HG03442 (cell line): ENCODE results near the gene ROPN1.
"Not testable (repeated sequence)": the region's sequence is repeated elsewhere in the genome, so short reads cannot be mapped to it uniquely, and the experiment has no call there.

Experiments
- ATAC-seq: cut with Tn5 transposase; IDR thresholded peaks from one replicate; pipeline ENCODE4 v1.9.1; 2021; ENCODE audit warnings: mild to moderate bottlenecking, moderate library complexity; ENCODE audit not compliant: unreplicated experiment

The ROPN1 gene

DNA sequence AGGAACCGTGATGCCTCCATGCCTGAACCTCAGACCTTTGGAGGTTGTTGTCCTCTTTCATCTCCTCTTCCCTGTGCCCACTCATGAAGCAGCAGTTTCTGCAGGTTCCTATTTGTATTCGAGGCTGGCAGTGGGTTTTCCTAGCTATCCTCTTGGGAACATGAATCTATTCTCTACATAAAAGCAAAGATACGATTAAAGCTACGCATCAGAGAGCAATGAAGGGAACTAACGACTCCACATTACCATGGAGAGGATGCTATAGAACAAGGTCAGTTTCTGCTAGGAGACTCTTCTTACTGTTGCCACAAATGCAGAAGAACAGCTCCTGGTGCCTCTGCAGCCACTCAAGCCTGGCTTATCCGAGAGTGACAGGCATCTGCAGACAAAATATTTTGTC, 9.4 kb upstream of the ROPN1 start:
- ATAC-seq: not testable (repeated sequence)

DNA sequence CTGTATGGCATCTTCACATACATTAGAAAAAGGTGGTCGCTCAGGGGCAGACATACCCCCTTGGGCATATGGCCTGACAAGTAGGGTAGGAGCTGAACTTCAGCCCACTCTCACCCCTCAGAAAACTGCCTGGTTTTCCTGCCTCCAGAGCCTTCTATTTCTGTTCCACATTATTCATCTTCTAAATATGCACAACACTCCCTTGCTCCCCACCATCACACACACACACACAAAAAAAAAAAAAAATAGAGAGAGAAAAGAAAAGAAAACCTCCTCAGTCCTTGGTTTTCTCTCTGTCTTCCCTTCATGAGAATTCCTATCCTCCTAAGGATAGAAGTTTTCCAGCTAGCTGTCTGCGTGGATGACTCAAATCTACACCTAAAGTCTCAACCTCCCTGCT, 5.6 kb upstream of the ROPN1 start:
- no peak for ATAC-seq

DNA sequence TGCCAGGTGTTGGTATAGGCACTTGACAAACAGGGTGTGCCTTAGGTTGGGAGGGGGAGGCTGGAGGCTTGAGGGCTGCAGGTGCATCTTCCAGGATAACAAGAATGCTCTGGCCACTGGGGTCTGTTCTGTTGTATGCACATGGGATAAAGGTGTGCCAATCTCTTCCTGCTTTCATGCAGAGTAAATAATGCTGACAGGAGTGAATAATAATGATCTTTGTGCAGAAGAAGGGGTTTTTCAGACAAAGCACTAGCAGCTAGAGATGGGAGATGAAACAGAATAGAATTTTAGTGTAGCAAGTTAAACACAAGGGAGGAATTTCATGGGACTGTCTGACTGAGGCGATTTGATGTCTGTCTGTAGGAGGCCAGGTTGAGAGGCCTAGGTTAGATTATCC, 1.9 kb upstream of the ROPN1 start:
- ATAC-seq: no peak

DNA sequence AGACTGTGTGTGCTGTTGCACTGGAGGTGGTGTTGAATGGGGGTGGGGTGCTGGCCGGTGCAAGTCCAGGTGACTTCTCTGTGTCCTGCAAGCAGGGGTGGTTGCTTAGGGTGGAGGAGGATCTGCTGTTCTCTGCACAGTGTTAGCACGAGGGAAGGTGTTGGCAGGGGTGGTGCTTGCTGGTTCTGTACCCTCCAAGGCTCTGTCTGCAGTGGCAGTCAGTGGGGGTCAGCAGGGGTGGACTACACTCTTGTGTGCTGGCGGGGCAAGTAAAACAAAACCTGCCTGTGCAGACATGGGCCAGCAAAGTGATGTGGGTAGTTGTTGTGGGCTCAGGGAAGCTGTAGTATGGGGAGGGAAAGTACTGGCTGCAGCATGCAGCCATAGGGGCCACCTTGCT, 5.5 kb downstream of the ROPN1 start:
- no peak for ATAC-seq

DNA sequence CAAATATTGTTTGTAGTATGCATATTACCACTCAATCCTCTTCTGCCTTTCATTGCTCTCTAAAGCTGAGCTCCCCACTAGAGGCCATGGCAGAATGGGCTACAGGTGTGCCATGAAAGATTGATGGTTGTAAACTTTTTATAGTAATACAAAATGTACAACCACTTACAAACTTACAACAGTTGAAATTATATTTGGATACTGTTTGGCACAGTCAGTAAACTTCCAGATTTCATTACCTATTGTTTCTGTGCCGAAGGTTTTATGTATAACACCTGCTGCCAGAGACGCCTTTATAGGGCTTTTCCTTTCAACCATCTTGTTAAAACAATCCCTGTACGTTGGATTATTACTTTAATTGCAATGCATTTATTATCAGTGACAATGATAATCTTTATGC, 7.0 kb downstream of the ROPN1 start:
- ATAC-seq: no peak

DNA sequence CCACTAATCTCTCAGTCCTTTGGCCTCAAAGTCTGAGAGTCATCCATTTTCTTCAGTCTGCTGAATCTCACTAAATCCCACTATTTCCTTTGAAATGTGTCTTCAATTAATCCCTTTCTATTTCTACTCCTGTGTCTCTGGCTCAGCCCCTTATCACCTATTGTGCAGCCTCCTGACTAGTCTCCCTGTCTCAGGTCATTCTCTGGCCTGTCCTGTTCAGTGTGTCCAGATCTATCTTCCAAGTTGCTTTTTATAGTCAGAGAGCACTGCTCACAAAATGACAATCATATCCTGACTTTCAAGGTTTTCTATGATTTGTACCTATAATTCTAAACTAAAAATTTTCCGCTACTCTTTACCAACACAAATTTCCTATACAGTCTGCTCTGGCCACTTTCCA, 7.6 kb downstream of the ROPN1 start:
- ATAC-seq: no peak

DNA sequence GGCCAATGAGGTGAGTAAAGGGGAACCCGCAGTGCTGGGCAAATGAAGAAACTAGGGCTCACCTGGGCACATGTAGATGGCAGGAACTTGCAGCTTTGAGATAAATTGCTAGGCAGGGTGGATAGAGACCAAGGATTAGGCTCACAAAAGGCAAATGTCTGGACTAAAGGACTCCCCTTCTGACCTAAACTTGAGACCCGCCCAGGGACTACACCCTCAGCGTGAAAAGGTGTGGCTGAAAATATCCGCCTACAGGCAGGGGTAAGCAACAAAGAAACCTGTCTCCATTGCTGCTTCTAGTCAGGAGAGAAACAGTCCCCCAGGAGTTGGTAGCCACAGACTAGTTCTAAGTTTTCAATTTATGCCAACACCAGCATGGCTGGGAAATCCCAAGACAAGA, 10.6 kb downstream of the ROPN1 start:
- not testable (repeated sequence) for ATAC-seq

DNA sequence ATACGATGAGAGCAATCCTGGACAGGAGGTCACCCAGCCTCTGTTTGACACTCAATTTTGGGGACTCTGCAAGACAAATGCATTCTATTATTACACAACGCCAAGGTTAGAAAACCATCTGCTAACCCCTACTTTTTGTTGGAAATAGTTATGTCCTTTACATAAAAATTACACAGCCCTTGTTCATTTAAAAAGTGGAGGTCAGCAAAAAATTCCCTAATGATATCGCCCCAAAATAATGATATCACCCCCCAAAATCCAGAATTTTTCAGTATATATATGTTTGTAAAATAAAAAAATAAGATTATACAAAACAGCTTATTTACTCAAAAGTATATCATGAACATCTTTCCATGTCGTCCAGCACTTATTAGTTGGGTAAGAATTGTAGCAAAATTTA, 11.4 kb downstream of the ROPN1 start:
- ATAC-seq: no peak

DNA sequence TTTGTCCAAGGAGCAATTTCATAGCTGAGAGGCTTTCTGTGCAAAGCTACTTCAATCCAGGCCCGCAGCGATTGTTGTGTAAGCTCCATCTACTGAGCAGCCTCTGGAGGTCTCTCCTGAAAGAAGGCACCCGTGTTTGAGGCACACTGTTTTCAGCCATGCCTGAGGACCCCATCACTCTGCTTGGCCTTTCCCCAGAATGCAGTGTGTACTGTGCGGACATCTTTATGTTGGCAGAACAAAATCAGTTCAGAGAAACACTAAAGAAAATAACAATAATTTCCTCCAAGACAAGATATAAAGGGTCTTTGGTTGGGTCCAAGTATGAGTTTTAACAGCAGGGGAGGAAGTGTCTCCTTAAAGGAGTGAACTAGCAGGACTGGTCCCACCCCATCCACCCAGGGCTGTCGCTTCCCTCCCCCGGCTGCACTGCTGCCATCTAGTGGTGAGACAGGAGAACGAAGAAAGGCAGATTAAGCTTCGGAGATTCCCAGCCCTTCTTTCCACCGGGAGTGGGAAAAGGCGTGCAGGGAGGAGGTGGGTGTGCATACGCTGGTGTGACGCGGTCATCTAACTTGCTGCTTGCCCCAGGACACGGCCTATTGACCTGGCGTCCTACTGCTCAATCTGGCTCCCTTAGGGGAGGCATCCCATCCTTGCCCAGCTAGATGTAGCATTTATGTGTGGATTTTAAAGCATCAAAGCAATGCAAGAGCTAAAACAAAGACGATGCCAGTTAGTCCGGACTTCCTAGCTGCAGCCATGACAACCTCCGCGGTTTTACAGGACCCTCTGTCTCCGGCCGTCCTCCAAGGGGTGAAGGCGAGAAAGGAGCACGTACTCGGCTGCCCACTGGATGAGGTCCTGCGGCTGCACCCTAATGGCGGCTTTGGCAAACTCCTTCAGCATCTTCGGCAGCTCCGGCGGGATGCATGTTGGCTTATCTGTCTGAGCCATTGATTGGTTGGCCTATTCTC, 12.1 kb downstream of the ROPN1 start:
- not testable (repeated sequence) for ATAC-seq

DNA sequence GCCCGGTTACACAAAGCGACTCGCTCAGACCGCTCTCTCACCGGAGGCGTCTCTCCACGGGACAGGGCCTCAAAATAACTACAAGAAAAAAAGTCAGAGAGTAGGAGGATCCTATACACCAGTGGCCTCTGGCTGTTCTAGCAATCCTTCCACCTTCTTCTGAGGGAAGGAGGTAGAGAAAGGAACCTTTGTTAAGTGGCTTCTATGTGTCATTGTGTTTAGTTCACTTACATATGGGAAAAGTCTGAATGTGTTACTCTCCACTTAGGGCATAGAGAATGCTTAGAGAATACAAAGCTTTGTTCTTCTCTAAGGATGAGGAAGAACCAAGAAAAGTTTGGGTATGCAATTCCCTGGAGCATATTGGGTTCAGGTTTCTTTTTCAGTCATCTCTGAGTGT, 15.0 kb downstream of the ROPN1 start:
- not testable (repeated sequence) for ATAC-seq

DNA sequence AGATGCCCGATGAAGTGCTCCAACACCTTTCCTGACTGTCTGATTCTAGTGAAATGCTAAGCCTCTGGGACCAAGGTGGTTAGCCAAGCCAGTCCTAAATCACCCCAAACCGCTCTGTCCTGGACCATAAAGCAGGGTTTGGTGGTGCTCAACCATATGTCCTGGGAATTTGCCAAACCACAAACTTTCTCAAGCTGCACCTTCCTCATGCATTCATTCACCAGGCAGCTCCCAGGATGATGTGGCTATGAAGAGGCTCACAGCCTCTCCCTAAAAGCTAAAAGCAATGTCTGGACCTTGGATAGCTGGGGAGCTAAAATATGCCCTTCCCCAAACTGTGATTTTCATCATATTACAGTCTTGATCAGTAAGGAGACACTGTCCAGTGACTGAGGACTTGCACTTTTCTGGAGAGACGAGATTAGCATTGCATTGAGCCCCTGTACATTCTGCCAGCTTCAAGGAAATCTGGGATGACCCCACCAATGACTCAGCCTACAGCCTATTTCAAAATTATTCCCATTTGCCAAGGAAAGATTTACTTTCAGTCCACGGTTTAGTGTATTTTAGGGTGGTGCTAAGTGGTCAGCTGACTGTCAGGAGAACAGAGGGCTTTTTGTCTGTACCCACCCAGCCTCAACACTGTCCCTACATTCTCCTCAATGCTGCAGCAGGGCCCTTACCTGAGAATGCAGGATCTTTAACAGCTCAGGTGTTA, 15.6 kb downstream of the ROPN1 start:
- not testable (repeated sequence) for ATAC-seq

DNA sequence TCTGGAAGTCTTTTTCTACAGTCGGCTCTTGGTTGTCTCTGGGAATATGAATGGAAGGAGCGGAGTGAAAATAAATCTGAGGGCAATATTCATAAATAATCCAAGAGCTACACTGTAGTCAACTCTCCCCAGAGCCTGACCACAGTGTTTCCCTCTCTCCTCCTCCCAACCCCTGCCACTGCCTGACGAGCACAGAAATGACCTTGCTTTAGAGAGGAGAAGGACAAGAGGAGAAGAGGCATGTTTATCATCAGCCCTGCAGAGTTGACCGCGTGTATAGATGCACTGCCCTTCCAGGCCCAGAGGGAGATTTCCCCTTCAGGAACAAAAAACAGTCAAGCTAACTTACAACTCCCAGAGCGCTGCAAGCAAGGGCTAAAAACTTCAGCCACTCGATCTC, 16.9 kb downstream of the ROPN1 start:
- ATAC-seq: not testable (repeated sequence)

DNA sequence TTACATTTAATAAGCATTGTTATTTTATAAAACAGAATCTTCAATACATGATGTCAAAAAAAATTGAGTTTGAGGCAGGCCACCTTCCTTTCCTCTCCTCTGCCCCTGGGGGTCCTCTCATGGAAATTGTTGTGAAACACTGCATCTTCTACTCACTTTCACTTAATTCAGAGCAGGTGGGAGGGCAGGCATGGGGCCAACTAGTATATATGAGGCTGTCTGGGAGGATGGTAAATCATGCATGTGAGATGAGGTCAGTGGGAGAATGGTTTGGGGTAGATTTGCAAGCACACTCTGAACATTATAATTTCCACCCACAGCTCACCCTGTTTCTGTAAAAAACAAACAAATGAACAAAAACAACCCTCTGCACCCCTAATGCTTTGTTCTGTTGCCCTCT, 20.5 kb downstream of the ROPN1 start:
- no peak for ATAC-seq

DNA sequence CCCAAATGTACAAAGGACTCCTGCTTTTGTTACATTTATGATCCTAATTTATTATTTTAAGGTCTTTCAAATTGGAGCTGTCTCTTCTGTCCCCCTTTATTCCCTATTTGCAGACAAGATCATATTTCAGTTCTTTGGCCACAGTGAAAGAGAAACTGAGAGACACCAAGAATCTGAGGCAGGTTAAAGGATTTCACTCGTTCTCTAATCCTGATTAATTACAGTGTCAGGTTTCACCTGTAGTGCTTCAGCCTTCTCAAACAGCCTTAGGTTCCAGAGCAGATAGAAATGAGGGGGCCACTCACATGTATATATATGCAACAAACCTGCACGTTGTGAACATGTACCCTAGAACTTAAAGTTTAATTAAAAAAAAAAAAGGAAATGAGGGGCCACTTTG, 24.7 kb downstream of the ROPN1 start:
- not testable (repeated sequence) for ATAC-seq

DNA sequence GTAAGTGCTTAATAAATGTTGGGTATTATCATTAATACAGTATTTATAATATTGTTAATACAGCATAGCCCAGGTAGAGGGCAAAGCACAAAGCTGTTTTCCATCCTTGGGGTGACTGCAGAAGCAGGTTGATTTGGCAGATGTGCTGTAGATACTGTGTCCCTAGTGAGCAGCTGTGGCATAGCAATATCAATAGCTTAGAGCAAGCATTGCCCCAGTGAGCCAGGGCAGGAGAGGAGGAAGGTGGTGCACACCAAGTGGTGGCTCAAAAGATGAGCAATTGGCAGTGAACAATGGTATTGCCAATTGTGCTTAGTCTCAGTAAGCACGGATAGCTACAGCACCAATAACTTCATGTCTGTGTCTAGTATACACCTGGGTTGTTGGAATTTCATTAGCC, 25.1 kb downstream of the ROPN1 start:
- not testable (repeated sequence) for ATAC-seq

DNA sequence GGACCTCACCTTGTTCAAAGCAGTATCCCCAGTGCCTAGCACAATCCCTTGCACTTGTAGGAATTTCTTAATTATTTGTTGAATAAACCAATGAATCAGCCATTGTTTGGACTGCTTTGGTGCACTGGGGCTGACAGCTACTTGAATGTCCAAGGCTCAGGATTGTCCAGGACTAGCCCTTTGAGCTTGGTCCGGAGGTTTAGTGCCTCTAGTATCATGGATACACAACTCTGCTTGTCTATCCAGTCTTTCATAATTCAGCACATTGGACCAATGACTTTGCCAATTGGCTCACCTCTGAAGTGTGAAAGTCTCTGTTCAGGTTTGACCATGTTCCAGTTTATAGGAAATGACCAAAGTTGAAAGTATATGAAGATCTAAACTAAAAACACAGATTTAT, 27.1 kb downstream of the ROPN1 start:
- ATAC-seq: not testable (repeated sequence)

DNA sequence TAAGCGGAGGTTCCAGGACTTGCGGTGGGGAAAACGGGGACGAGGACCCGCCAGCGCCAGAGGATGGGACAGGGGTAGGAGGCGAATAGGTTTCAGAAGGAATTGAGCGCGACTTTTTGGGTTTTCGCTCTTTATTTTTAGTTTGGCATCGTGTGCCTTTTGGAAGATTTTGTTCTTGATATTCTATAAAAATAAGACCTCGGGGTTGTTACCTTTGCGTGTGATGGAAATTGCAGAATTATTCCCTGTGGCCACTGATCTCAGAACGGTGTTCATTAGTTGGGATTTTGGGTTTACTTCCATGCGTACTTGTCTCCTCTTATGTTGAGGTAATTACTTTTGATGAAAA, 30.4 kb downstream of the ROPN1 start:
- ATAC-seq: no peak

DNA sequence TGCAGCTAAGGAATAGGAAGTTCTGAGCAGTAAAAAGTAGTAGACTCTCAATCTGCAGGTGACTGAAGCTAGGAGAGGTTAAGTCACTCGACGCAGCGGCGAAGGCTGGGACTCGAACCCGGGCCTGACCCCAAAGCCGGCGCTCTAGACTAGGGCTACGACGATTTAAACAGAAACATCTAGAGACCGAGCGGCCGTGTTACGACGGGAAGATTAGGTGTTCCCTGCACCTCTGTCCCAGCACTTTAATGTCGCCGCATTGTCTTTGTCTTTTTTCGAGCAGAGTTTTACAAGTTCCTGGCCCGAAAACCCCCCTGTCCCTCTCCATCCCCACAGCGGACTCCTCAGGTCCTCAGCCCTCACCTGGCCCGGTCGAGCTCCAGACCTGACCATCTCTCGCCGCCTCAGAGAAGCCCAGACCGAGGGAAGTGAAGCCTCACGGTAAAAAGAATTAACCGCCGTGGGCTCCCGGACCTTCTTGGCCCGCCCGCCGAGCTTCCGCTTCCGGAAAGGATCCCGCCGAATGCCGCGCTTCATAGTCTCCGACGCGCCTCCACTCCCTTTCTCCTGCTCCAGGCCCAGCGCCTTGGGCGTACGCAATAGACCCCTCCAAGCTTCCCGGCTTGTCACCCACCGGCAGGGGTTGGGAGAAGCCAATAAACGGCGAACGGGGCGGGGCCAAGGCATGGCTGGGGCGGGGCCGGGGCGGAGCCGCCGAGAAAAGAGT, 31.0 kb downstream of the ROPN1 start, which contains the start of gene CCDC14:
CCDC14 (minus strand) TSS at position 449 of the 727 bp plus-strand sequence; CDS start at position 393, 56 bp downstream.
- peak; percentile 78 for ATAC-seq

DNA sequence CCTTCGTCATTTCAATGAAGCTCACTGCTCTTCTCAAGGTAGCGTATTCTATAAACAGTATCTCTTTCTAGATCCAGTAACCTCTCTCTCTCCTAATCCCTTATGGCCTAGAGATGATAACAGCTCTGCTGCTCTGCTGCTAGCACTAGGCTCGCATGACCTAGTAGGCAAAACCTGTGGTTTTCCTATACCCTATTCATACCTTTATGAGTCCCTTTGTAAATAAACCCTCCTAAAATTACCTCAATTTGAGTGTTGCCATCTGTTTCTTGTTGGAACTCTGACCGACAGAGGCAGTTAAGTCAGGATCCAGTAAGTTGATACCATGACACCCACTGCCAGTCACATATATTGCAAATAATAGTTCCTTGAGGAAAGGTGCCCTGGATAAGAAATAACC, 38.2 kb downstream of the ROPN1 start:
- peak; percentile 66 for ATAC-seq

DNA sequence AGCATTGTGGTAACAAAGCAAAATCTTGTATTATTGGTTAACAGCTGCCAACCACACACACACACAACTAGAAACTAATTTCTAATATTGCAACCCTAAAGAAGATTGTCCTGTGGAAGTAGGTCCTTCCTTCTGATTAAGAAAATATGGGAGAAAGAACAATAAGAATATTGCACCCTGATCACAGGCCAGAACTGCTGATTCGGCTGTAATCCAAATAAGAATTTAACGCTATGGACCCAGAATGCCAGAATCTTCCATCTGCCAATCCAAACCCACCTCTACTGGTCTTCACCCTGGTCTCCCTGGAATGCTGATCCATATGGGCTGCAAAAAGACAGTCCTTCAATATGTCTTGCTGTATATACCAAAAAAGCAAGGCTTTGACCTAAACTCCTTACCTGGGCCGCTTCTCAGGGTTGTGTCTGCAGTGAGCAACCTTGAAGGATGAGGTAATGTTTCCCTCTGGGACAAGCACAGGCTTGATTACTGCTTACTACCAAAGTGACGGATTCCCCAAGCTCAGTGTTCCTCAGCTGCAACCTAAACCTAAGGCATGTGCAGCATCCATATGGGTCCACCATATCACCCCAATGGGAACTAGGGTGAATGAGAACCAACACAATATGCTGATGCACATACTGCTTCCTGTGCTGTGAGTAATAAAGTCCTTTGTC, 38.9 kb downstream of the ROPN1 start:
- ATAC-seq: no peak
